GM18870 (cell line): ENCODE results near the gene RNF213.
"Not testable (repeated sequence)": the region's sequence is repeated elsewhere in the genome, so short reads cannot be mapped to it uniquely, and the experiment has no call there.

Experiments
- ATAC-seq: cut with Tn5 transposase; IDR thresholded peaks from one replicate; pipeline ENCODE4 v1.9.1; 2021; ENCODE audit warnings: moderate library complexity; ENCODE audit not compliant: unreplicated experiment

Gene RNF213

DNA sequence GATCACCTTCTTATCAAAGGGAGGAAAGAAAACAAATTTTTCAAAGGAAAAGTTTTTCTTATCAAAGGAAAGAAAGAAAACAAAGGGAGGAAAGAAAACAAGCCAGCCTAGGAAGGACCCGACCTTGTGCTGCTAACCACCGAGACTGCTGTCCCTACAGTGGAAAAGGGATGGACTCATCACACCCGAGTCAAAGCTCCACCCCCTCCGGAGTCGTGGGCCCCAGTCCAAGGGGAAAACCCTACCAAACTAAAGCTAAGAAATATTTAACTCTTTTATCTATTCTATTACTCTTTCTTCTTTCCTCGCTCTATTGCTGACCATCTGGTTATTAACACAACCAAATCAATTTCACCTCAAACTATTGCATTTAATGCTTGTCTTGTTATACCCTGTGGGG, 148.2 kb downstream of the RNF213 start:
- no peak for ATAC-seq

- no peak for ATAC-seq
Measured at GRCh38 chr17:80409626-80410025, 149.0 kb downstream of the RNF213 start.

- ATAC-seq = not testable (repeated sequence)
Measured at GRCh38 chr17:80410441-80411087, 149.9 kb downstream of the RNF213 start.

DNA sequence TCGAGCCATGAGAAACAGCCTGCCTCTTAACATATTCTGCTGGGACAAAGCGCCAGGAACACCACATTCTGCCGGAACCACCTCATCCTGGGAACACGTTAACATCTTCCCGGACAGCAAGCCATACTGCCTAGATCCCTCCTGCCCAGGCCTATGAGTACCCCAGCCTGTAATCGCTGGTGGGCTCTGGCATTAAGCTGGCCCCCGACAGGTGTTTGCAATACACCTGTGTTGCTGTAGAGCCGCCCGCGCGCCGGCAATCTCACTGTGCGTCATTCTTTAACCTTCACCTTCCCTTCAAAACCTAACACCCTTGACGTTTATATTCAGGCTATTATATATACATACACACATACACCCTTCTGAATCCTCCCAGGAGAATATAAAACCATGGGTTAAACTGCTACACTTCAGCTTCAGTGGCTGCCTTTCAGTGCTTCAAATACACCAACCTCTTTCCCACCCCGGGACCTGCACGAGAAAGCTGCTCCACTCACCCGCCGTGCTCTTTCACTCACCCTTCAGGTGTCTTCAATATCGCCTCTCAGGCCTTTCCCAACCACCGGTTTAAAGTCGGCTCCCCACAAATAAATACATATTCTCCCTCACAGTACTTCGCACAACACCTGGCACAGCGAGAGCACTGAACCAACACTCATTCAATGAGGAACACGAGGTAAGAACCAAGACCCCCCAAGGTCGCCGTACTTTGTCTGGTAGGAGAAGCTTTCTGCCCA, 153.3 kb downstream of the RNF213 start:
- no peak for ATAC-seq

DNA sequence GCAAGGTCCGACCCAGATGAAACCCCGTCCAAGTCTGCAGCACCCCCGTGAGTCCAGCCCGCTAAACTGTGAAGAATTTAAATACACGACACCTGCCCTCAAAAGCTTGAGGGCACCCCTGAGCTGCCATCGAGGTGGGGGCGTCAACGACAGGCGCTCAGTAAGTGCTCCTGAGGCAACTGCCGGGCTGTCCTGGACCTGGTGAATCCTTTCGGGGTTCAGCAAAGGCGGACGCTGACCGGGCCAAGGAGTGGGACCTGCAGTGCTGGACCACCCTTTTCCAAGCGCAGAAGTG, 153.8 kb downstream of the RNF213 start:
- no peak for ATAC-seq

DNA sequence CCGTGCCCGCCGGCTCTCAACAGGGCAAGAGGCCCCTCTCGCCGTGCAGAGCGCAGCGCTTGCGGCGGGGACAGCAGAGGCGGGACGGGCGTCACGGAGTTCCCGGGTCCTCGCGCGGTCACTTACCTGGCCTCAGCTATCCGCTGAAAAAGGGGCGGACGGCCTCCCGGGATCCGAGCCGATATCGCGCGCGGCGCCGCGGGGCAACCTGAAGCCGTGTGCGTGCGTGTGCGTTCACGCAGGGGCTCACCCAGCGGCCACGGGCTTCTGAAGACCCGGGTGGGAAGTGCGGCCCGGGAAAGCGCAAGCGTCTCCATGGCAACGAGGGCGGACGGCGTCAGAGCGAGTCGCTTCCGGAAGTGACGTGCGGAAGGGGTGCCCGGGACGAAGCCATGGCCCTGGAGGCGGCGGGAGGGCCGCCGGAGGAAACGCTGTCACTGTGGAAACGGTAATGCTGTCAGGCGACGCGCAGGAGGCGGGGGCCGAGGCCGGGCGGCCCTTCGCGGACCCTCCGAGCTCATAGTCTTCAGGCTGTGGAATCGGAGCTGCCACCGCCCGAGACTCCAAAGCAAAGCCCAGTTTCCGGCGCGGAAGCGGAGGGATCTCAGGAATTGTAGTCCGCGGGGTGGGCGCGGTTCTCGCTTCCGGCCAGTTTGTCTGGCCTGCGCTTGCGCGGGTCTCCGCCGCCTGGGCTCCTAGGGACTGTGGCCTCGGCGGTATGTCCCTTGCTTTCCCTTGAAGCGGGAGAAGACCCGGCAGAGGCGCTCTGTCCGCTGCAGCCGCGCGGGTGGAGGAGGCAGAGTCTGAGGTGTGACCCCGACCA, 154.4 kb downstream of the RNF213 start, which contains the start of gene ENDOV:
TSS of gene ENDOV (plus strand) at position 365 of the 823 bp plus-strand sequence. CDS start at position 393, 28 bp downstream.
- ATAC-seq = peak; percentile 72

- no peak for ATAC-seq
Measured at GRCh38 chr17:80415626-80416137, 155.0 kb downstream of the RNF213 start.

DNA sequence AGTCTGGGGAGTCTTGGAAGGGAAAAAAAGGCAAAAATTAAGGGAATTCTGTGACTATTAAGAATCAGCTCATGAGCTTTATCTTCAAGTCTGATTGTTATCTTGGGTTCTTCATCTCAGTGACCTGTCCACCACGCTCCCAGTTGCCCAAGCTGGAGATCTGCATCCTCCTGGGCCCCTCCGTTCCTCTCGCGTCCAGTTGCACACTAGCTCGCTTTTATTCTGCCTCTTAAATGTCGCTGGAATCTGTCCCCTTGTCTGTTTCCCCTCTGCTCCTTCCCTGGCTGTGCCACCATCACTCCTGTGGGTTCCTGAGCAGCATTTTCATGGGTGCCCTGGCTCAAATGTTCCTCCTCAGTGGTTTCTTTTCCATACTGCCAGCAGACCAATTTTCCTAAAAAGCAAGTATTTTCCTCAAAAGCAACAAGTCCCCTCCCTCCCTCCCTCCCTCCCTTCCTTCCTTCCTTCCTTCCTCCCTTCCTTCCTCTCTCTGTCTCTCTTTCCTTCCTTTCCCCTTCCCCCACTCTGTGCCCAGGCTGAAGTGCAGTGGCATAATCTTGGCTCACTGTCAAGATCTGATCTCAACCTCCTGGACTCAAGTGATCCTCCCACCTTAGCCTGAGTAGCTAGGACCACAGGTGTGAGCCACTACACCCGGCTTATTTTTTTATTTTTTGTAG, 155.7 kb downstream of the RNF213 start:
- no peak for ATAC-seq

DNA sequence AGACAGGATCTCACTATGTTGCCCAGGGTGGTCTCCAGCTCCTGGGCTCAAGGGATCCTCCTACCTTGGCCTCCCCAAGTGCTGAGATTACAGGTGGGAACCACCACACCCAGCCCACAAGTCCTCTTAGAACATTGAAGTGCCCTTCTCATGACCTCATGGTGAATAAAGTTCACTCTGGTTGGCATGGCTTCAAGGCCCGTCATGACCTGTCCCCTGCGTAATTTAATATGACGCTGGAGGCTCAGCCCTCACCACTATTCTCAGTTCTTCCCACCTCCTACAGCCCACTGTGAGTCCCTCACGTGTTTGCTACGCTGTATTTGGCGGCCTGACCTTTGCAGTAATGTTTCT, 156.3 kb downstream of the RNF213 start:
- no peak for ATAC-seq

DNA sequence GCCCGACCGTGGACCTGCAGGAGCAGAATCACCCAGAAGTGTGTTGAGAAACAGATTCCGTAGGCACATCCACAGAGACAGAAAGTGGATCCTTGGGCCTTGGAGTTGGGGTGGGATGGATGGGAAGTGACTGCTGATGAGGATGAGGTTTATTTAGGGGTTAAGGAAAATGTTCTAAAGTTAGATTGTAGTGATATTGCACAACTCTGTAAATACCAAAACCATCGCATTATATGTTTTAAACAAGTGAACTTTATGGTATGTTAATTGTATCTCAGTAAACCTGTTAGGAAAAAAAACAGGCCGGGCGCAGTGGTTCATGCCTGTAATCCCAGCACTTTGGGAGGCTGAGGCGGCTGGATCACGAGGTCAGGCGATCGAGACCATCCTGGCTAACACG, 157.9 kb downstream of the RNF213 start:
- no peak for ATAC-seq

DNA sequence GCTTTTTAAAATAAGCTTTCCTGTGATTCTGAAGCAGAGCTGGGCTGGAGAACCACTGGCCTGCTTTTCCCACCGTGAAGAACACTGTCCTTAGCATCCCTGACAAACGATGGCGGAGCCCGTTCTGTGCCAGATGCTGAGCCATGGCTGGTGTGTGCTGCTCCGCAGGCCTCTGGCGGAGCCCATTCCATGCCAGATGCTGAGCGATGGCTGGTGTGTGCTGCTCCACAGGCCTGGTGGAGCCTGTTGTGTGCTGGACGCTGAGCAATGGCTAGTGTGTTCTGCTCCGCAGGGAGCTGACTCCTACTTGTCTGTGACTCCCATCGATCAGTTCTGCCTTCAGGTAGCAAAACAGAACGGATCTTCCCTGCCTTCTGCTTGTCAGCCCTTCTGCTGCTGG, 158.6 kb downstream of the RNF213 start:
- ATAC-seq = no peak

GRCh38 chr17:80421381-80422090, 160.9 kb downstream of the RNF213 start:
- no peak for ATAC-seq

GRCh38 chr17:80422276-80422675, 161.6 kb downstream of the RNF213 start:
- ATAC-seq = no peak

- no peak for ATAC-seq
Measured at GRCh38 chr17:80422981-80423380, 162.3 kb downstream of the RNF213 start.

DNA sequence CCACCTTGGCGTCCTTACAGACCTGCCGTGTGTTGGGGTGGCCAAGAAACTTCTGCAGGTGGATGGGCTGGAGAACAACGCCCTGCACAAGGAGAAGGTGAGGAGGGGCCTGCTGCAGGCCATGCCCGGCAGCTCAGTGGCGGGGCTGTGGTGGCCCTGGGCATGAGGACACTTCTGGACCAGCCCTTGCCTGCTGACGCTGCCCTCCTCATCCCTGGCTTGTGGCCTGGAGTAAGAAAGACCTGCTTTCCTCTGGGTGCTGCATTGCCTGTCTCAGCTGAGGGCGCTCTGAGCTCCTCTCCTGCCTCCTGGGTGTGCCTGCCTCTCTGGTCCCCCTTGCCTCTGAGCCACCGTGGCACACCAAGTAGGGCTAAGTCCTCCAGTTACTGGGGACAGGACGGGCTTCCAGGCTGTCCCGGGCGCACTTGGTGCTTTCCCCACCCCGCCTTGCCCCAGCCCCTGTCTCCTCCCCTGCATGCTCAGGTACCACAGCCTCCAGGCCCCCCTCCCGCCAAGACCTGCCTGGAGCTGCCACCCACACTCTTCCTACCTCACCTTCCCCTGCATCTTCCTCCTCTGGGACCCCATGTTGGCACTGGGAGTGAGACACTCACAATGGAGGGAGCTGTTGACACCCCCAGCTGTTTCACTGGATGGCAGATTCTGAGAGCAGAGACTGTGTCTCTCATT, 163.0 kb downstream of the RNF213 start:
- ATAC-seq = no peak

GRCh38 chr17:80424261-80424660, 163.6 kb downstream of the RNF213 start:
- no peak for ATAC-seq

- no peak for ATAC-seq
Measured at GRCh38 chr17:80424878-80425765, 164.5 kb downstream of the RNF213 start.

- ATAC-seq = no peak
Measured at GRCh38 chr17:80425835-80426426, 165.3 kb downstream of the RNF213 start.
